Omental fat pad (tissue), 4 donors: Measurements from ENCODE around the gene RNFT2. TPM values are rescaled to one million over a fixed set of nuclear protein-coding genes. Genes with fewer than 3 reads are reported as not detected.
"Not testable (repeated sequence)": the region's sequence is repeated elsewhere in the genome, so short reads cannot be mapped to it uniquely, and the experiment has no call there.

Source experiments
- ATAC-seq: fragments of 150-250 bp; one replicate; pipeline ENCODE4 v1.9.1; 2016; ENCODE audit warnings: mild to moderate bottlenecking, moderate library complexity; ENCODE audit not compliant: low FRiP score
- DNase-seq: peaks from one replicate; pipeline ENCODE4 v3.0.0-alpha.2; 2019; ENCODE audit warnings: low spot score
- total RNA-seq, 4 donors: library from RNA; depleted of rRNA; stranded (reverse); fragments of >200 nt; gene quantifications; one replicate each; pipeline ENCODE4 v1.1.0, GENCODE V29; 2016
- TF ChIP-seq, protein P1 (sequence below), 3 donors: fragments of 450-650 bp; IDR thresholded peaks; one replicate each; pipeline ENCODE4 v1.5.1; 2016 to 2017; ENCODE audit warnings: antibody characterized with exemption in 3 of 3, mild to moderate bottlenecking in 3 of 3, moderate library complexity in 2 of 3

RNFT2 gene
- total RNA-seq, 4 donors from 2014 or later = 0.37 to 2.5 (median 0.98) TPM

DNA sequence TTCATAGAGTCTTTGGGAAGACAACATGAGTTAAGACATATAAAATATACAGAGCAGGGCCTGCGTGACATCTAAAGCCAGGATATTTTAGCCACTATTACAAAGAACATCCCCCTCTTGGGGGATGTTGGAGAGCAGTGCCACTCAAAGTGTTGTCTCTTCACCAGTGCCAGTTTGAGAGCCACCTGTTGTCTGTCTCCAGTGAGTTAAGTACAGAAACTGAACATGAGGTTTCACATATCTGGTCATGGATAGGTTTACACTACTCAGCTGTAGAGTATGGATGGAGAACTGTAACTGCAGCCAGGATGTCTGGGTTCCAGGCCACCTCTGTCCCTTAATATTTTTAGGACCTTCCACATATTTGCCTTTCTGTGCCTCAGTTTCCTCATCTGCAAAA lies 39.1 kb downstream of the RNFT2 start:
- TF ChIP-seq, protein P1, sequence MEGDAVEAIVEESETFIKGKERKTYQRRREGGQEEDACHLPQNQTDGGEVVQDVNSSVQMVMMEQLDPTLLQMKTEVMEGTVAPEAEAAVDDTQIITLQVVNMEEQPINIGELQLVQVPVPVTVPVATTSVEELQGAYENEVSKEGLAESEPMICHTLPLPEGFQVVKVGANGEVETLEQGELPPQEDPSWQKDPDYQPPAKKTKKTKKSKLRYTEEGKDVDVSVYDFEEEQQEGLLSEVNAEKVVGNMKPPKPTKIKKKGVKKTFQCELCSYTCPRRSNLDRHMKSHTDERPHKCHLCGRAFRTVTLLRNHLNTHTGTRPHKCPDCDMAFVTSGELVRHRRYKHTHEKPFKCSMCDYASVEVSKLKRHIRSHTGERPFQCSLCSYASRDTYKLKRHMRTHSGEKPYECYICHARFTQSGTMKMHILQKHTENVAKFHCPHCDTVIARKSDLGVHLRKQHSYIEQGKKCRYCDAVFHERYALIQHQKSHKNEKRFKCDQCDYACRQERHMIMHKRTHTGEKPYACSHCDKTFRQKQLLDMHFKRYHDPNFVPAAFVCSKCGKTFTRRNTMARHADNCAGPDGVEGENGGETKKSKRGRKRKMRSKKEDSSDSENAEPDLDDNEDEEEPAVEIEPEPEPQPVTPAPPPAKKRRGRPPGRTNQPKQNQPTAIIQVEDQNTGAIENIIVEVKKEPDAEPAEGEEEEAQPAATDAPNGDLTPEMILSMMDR (IDR thresholded peaks at IDR 0.05) = no peak
- ATAC-seq = no peak
- no peak for DNase-seq

DNA sequence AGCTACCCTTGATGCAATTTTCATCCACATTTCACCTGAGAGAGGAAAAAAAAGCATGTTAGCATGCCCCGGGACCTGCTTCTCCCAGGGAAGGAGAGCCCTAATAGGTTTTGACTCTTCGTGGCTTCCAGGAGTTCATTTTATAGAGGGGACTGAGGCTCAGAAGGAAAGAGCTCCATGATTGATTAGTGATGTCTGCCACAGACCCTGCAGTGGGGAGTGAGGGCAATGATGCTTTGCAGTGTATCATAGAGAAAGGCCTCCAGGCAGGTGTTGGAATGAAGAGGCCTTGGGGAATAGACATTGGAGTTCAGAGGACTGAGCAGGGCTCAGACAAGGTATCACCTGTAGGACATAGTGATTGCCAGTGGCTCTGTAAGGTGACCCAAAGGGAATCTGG lies 41.5 kb downstream of the RNFT2 start:
- ATAC-seq = no peak

DNA sequence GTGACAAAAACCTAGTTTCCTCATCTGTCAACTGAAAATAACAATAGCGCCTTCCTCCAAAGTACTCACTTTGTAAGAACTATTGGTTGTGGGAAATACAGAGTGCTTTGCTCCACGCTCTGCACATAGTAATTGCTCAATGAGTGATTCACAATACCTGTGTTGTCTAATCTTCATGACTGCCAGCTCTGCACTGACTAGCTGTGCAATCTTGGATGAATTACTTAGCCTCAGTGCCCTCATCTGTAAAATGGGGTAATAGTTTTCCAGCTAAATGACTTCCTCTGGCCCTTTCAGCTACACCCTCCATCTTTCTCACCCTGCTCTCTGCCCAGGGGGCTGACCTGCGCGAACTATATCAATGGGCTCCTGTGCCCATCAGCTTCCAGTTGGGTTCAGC lies 42.8 kb downstream of the RNFT2 start:
- DNase-seq (no peak), ATAC-seq (no peak)
- TF ChIP-seq, protein P1 (IDR thresholded peaks at IDR 0.05) = no peak

More for the DNA sequence above, 41.5 kb downstream of the RNFT2 start:
- DNase-seq = no peak
- TF ChIP-seq, protein P1 (IDR thresholded peaks at IDR 0.05) = no peak

DNA sequence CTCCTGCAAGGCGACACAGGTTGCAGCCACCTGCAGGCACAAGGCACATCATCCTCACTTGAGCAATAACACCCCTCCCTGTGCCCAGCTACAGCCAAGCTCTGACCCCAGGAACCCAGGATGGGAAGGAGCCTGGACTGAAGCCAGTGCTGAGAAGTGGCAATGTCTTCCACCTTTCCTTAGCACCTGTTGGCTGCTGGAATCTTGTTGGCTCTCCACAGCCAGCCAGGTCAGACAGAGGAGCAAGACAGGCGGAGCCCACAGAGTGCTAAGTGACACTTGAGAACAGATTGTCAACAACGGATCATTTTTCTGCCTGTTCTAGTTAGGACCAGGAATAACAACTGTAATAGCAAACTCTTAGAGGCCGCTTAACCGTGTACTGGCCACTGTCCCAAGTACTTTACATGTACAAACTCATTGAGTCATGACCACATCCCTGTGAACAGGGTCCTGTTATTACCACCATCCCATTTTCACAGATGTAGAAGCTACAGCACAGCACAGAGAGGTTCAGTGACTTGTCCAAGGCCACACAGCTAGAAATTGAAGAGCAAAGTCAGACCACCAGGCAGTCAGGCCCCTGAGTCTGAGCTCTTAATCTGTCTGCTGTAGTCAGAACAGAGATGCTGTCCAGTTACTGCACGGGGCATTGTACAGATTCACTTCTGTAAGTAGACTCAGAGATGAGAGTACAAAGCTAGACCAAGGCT lies 45.6 kb downstream of the RNFT2 start:
- ATAC-seq (no peak), DNase-seq (no peak)
- TF ChIP-seq, protein P1 (IDR thresholded peaks at IDR 0.05) = no peak

DNA sequence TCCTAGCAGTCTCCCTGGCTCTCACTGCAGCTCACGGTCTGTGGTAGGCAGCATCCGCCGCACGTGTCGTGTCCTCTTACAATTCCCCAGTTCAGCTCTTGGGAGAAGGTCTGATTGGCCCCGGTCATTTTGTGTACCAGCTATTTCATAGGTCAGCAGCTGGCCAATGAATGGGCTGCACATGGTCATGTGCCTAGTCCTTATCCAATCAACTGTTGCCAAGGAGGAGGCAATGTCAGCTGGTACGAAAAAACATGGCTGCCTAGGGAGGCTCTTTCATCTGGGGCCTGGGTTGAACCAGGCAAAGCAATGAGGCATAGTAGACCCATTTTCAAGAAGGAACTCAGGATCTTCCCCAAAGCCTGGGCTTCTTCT lies 46.1 kb downstream of the RNFT2 start:
- DNase-seq (no peak), ATAC-seq (no peak)
- TF ChIP-seq, protein P1 (IDR thresholded peaks at IDR 0.05) = no peak

DNA sequence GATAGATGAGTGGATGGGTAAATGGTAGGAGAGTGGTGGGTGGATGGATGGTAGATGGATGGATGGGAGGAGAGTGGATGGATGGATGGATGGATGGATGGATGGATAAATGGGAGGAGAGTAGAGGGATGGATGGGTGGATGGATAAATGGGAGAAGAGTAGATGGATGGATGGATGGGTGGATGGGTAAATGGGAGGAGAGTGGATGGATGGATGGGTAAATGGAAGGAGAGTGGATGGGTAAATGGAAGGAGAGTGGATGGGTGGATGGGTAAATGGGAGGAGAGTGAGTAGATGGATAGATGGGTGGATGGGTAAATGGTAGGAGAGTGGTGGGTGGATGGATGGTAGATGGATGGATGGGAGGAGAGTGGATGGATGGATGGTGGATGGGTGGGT lies 51.4 kb downstream of the RNFT2 start:
- DNase-seq, ATAC-seq: not testable (repeated sequence)

DNA sequence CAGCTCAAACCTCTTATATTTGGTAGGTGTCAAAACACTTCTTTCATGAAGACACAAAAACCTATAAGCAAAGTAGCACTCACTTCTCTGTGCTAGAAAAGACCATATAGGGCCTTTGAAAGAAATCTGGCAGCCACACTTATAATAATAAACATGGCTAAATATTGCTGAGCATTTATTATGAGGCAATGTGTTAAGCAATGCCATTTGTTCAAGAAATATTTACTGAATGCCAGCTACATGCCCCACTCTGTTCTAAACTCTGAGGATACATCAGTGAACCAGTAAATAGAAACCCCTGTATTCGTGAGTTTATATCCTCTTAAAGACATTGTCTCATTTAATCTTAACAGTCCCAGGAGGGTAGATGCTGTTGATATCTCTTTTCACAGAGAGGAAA lies 52.0 kb downstream of the RNFT2 start:
- TF ChIP-seq, protein P1 (IDR thresholded peaks at IDR 0.05) = no peak
- ATAC-seq (no peak), DNase-seq (no peak)
